Left forelimb (tissue), 1 donor: ENCODE data around the gene HLF.

Experiments used
- DNase-seq: peaks from one replicate; pipeline ENCODE4 v3.0.0-alpha.2; 2018; ENCODE audit warnings: low spot score

Gene HLF

GRCh38 chr17:55264645-55265298 lies at the start of gene HLF:
Gene HLF, plus strand, starts transcription at chr17:55264960. Its CDS starts 525 bp downstream, at chr17:55265485.
- peak; percentile 85 for DNase-seq

DNA sequence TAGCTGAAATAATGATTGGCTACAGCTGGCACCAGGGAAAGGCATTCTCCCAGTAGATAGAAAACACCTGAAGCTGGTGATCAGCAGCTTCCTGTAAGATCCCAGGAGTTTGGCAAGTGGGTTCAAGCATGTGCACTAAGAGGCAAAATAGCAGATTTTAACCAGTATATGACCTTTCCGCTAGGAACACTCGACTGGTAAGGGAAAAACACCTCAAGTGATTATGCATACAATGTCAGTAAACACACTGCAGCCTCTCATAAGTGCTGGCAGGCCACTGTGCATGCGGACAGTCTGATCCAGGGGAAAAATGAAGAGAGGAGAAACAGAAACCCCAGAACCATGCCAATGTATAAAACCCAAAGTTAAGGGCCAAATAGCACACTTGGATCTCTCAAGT lies 49.0 kb upstream of the HLF start:
- DNase-seq: no peak

DNA sequence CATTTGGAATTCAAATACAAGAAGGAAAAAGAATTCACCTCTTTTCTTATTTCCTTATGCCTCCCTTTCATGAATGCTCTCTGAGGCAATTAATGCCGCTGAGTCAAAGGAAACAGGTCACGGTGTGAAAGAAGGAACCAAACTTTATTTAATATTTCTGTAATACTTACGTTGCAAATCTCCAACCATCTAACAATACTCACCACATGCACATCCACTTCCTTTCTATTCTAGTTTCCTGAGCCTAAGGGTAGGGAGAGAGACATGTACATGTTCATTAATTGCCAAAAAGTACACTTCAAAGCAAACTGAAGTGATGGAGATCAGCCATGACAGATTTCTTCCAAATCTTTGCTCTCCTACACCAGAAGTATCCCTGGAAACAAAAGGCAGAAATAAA lies 47.9 kb upstream of the HLF start:
- DNase-seq: no peak

- DNase-seq: no peak
Observed at GRCh38 chr17:55219459-55219858, 45.3 kb upstream of the HLF start.

DNA sequence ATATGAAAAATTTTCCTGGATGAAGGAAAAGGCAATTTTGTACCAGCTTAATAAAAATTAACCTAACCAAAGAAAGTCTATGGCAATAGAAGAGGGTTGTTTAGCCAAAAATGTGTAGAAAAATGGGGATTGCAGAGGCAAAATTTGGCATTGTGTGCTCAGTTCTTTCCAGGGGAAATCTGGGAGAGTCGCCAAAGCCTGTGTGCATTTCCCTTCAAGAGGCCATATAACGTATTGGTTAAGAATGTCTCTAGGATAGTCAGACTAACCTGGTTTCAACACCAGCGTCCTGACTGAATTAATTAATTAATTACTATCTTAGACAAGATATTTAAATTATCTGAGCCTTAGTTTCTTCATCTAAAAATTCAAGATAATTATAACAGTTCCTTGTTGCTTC lies 44.8 kb upstream of the HLF start:
- no peak for DNase-seq

GRCh38 chr17:55223524-55223923 lies 41.2 kb upstream of the HLF start:
- DNase-seq: no peak

DNA sequence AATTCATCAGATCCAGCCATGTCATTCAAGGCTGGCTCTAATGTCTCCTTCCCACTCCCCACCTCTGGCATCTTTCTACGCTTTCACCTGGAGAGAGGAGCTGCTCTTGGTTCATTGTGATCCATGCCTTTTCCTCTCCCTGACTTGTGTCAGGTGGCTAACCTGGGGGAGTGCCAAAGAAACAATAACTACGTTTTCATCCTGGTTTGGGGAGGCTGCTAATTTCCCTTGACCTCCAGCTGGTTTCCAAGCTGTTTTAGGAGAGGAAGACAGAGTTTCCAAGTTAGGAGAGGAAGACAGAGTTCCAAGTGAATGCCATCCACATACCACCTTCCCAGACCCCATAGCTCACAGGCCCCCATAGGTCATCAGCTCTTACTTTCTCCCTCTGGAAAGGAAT lies 40.0 kb upstream of the HLF start:
- DNase-seq: no peak

GRCh38 chr17:55225237-55225636 lies 39.5 kb upstream of the HLF start:
- no peak for DNase-seq

GRCh38 chr17:55228683-55229192 lies 36.0 kb upstream of the HLF start:
- DNase-seq: no peak

- no peak for DNase-seq
Observed at GRCh38 chr17:55229276-55229675, 35.5 kb upstream of the HLF start.

DNA sequence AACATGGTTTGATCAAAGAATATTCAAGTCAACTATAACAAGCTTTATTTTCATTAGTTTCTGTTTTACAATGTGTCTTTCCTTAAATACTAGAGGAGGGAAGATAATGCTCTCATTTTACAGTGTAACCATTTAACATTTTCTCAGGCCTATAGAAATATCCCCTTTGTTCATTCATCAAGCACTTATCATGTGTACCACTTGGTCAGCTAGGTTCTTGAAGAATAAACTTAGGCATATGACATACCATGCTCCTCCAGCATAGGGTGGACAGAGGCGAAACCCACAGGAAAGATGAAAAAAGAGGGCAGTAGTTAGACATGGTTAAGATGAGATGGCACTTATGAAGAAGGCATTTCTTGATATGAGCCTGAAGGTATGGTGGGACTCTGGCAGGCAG lies 34.0 kb upstream of the HLF start:
- no peak for DNase-seq

DNA sequence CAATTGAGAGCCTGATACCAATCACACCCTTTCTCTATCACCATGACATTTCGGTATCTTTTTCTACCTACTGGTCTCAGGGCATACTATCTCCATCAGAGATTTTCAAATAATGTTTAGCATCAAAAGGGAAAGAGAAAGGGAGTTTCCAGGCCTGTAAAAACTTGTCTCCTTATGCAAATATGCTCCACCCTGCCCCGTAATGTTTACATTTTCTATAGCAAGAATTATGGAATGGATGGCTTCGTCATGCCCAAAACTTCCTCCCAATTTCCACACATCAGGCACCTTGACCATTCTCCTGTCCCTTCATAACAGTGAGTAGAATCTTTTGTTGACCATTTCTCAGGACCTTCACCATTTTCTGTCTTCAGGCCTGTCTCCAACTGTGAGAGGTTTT lies 30.9 kb upstream of the HLF start:
- no peak for DNase-seq

GRCh38 chr17:55236316-55236715 lies 28.4 kb upstream of the HLF start:
- no peak for DNase-seq

GRCh38 chr17:55237268-55237667 lies 27.5 kb upstream of the HLF start:
- no peak for DNase-seq

GRCh38 chr17:55237841-55238178 lies 26.9 kb upstream of the HLF start:
- DNase-seq: no peak

- DNase-seq: peak; percentile 93
Observed at GRCh38 chr17:55238179-55238930, 26.4 kb upstream of the HLF start.

GRCh38 chr17:55238931-55239297 lies 25.8 kb upstream of the HLF start:
- no peak for DNase-seq

DNA sequence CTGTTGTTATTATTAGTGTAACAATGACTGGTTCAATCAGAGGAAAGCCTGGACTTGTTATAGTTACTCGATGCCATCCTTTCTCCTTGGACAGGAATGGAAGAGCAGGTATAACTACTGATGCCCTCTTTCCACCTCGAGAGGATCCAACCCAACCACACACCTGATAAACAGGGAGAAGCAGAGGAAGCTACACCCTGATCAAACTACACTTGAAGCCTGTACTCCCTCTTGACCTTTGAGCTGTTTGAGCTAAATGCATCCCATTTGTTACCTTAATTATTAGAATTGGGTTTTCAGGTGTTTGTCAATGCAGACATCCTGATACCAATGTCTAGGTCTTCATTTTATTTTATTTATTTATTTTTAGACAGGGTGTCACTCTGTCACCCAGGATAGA lies 23.7 kb upstream of the HLF start:
- no peak for DNase-seq

DNA sequence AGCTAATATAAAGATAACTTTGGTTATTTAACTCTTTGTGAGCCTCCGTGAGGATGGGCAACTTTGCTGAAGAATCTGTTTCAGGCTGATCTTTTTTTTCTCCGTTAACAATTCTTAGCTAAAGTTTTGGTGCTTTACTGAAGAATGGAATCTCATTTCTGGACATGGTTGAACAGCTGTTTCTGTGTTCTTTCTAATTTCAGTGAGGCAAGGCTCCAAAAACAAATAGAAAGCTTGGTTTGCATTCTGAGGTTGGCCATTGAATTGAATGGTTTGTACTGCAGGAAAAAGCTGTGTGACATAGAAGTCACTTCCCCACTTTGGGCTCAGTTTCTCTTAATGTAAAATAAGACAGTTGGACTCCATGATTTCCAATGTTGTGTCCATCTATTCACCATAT lies 22.3 kb upstream of the HLF start:
- DNase-seq: no peak

GRCh38 chr17:55245986-55246385 lies 18.8 kb upstream of the HLF start:
- no peak for DNase-seq

GRCh38 chr17:55246583-55246982 lies 18.2 kb upstream of the HLF start:
- no peak for DNase-seq

DNA sequence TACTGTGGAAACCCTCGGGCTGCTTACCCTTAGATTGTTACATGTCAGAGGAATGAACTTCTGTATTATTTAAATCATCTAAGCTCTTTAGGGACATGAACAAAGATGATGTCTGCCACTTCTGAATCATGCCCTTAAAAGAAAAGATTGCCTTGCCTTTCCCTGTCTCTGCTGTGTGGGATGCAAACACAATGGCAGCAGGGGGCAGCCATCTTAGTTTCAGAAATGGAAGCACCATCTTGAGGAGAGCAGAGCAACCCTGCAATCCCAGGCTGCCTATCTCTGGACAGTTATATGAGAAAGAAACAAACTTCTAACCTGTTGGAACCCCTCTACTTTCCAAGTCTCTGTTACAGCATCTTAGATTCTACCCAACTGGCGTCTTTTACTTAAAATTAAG lies 16.7 kb upstream of the HLF start:
- no peak for DNase-seq

DNA sequence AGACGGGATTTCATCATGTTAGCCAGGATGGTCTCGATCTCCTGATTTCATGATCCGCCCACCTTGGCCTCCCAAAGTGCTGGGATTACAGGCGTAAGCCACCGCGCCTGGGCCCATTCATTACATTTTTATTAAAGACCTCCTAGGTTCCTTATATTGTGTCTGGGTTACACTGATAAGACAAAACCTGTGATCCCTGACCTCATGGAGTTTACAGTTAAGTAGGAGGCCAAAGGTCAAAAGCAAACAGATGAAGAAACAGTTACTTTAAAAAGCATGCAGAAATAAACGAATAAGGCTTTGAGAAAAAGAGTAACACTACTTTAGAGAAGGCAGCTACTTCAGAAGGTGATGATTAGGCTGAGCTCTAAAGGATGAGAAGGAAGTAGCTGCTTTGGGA lies 14.9 kb upstream of the HLF start:
- DNase-seq: no peak

- DNase-seq: no peak
Observed at GRCh38 chr17:55254375-55254774, 10.4 kb upstream of the HLF start.
